GM12878 (cell line): ENCODE measurements around the gene PSMB7. TPM values are rescaled to one million over a fixed set of nuclear protein-coding genes. Genes with fewer than 3 reads are reported as not detected.

Experiments used
- ATAC-seq: fragments of 200-7000 bp; cut with Tn5 transposase; 3 replicates; pipeline ENCODE4 v1.9.1; 2020; ENCODE audit warnings: mild to moderate bottlenecking, moderate library complexity
- BruUV-seq: library from RNA; stranded (reverse); fragments of 400-500 nt; replicated peaks from 2 replicates; lab custom pipeline; 2021; lab: Mats Ljungman, UMichigan
- CTCF ChIA-PET: fragments of 300-600 bp; sonication (Branson Sonifier 250); formaldehyde crosslinking; extraction: SDS; loops from one replicate; lab custom pipeline; 2021; ENCODE audit warnings: inconsistent platforms; lab: Yijun Ruan, JAX
- POLR2A ChIA-PET: fragments of 350-600 bp; formaldehyde crosslinking; extraction: SDS; loops from one replicate; lab custom pipeline; 2021; ENCODE audit warnings: inconsistent platforms; lab: Charles Lee
- RAD21 ChIA-PET: fragments of 300-600 bp; sonication (Branson Sonifier 250); formaldehyde crosslinking; loops from one replicate; lab custom pipeline; 2023; ENCODE audit warnings: antibody characterized with exemption; ENCODE audit not compliant: unreplicated experiment; lab: Charles Lee
- SMC1A ChIA-PET: fragments of 300-600 bp; sonication (Branson Sonifier 250); formaldehyde crosslinking; loops from one replicate; lab custom pipeline; 2023; ENCODE audit not compliant: unreplicated experiment, uncharacterized antibody; lab: Charles Lee
- DNase-seq: peaks from one replicate; pipeline ENCODE4 v3.0.0-alpha.2; 2011; ENCODE audit warnings: low read depth, low spot score
- FAIRE-seq: peaks from 3 replicates; lab custom pipeline; 2011; peaks lifted over from hg19 to GRCh38; lab: Jason Lieb, UNC
- H2AFZ ChIP-seq: 2 replicates; pipeline ENCODE4 v1.6.0; 2011; ENCODE audit warnings: low read depth, low read length, control low read depth; ENCODE audit not compliant: control insufficient read depth
- H3K27ac ChIP-seq: 2 replicates; pipeline ENCODE4 v1.5.1; 2011; ENCODE audit warnings: control low read depth; ENCODE audit not compliant: control insufficient read depth, insufficient read depth
- H3K27me3 ChIP-seq, 2 experiments: replicated peaks in 1 of 2; 2 replicates each; pipeline versions ENCODE4 v1.6.0 to v1.6.1; 2011; ENCODE audit warnings: low read length in 1 of 2; ENCODE audit not compliant: control insufficient read depth in 2 of 2, insufficient read depth in 2 of 2
- H3K36me3 ChIP-seq, 2 experiments: 2 replicates each; pipeline ENCODE4 v1.5.1; 2011; ENCODE audit warnings: low read length in 1 of 2; ENCODE audit not compliant: control insufficient read depth in 2 of 2, insufficient read depth in 2 of 2
- H3K4me1 ChIP-seq: 2 replicates; pipeline ENCODE4 v1.6.1; 2011; ENCODE audit warnings: mild to moderate bottlenecking, low read length, moderate library complexity, mixed read lengths; ENCODE audit not compliant: control insufficient read depth, insufficient read depth
- H3K4me2 ChIP-seq: 2 replicates; pipeline ENCODE4 v1.6.0; 2011; ENCODE audit warnings: control low read depth; ENCODE audit not compliant: control insufficient read depth, insufficient read depth
- H3K4me3 ChIP-seq: fragments of 200-600 bp; sonication (generic); 2 replicates; pipeline ENCODE4 v1.5.1; 2016
- H3K79me2 ChIP-seq: 2 replicates; pipeline ENCODE4 v1.6.0; 2011; ENCODE audit warnings: low read length; ENCODE audit not compliant: control insufficient read depth, insufficient read depth
- H3K9ac ChIP-seq: 2 replicates; pipeline ENCODE4 v1.8.0; 2011; ENCODE audit warnings: low read length, control low read depth, mixed read lengths; ENCODE audit not compliant: control insufficient read depth, insufficient read depth
- H3K9me3 ChIP-seq: replicated peaks from 3 replicates; pipeline ENCODE4 v1.5.1; 2011; ENCODE audit warnings: mild to moderate bottlenecking, low read length; ENCODE audit not compliant: control insufficient read depth, insufficient read depth
- H4K20me1 ChIP-seq: 2 replicates; pipeline ENCODE4 v1.6.0; 2011; ENCODE audit not compliant: control insufficient read depth, insufficient read depth
- BCL3 ChIP-seq: IDR thresholded peaks from 2 replicates; pipeline ENCODE4 v1.6.1; 2011; ENCODE audit warnings: borderline replicate concordance, low read depth, mild to moderate bottlenecking, moderate library complexity, low read length; ENCODE audit not compliant: insufficient read depth, poor library complexity, severe bottlenecking
- CBX3 ChIP-seq: fragments of 200-600 bp; sonication (generic); IDR thresholded peaks from 2 replicates; pipeline ENCODE4 v1.6.1; 2016; ENCODE audit warnings: low read depth, borderline replicate concordance
- CEBPB ChIP-seq, 2 experiments: fragments of 150-350 bp in 1 of 2; IDR thresholded peaks; 2 replicates each; pipeline ENCODE4 v1.6.1; 2012 to 2014; ENCODE audit warnings: low read depth in 2 of 2, low read length in 2 of 2, borderline replicate concordance in 1 of 2, inconsistent platforms in 1 of 2
- PAX5 ChIP-seq: IDR thresholded peaks from 2 replicates; pipeline ENCODE4 v1.6.1; 2011; ENCODE audit warnings: low read depth, low read length, borderline replicate concordance
- RAD21 ChIP-seq: IDR thresholded peaks from 2 replicates; pipeline ENCODE4 v1.6.1; 2011; ENCODE audit warnings: mild to moderate bottlenecking, low read depth, low read length, moderate library complexity; ENCODE audit not compliant: insufficient read depth
- SIX5 ChIP-seq: IDR thresholded peaks from 2 replicates; pipeline ENCODE4 v1.6.1; 2011; ENCODE audit warnings: mild to moderate bottlenecking, low read depth, low read length, moderate library complexity; ENCODE audit not compliant: severe bottlenecking
- WGBS: methylation state at CpG from one replicate; pipeline ENCODE4 v1.1.6; 2016; ENCODE audit warnings: low lambda C conversion rate; ENCODE audit not compliant: insufficient replicate concordance, insufficient coverage; ENCODE audit errors: missing lambda C conversion rate; 5-methylcytosine and 5-hydroxymethylcytosine counted together
- in situ Hi-C: fragments of 300-500 bp; cut with MboI; formaldehyde crosslinking; loops from 9 replicates; pipeline ENCODE4 v1.14.3; 2018; ENCODE audit warnings: mixed read lengths
- intact Hi-C: fragments of 100-400 bp; cut with micrococcal nuclease; formaldehyde crosslinking; loops from one replicate; pipeline ENCODE4 v1.14.2; 2022; ENCODE audit not compliant: unreplicated experiment
- polyA plus RNA-seq, 11 experiments: library from polyadenylated mRNA; depleted of rRNA in 4 of 11; unstranded in 6 of 11; stranded (reverse) in 5 of 11; fragments of >200 nt; fragmentation: Nextera tagmentation in 4 of 11; fragmentation: Illumina TruSeq in 1 of 11; extraction: Ambion mirVana in 4 of 11; extraction: Trizol in 1 of 11; gene quantifications; 1 replicate in 1 of 11; 2 replicates in 10 of 11; pipeline versions ENCODE4 v1.2.1 to v1.2.3, GENCODE V29; 2011 to 2016; ENCODE audit warnings: inconsistent platforms in 2 of 11, missing spikeins in 2 of 11, low read depth in 1 of 11
- total RNA-seq, 4 experiments: library from RNA; depleted of rRNA in 3 of 4; stranded (reverse); fragments of >200 nt in 3 of 4; fragmentation: Illumina TruSeq in 1 of 4; extraction: Trizol in 1 of 4; gene quantifications; 2 replicates each; pipeline versions ENCODE4 v1.2.1 to v1.2.3, GENCODE V29; 2013 to 2021

Gene PSMB7
- total and polyA plus RNA-seq, 10 of the 15 experiments (the other 5 are each of a cell fraction or from before 2014, with no cell fraction given), result 174 to 564 (median 268) TPM

DNA sequence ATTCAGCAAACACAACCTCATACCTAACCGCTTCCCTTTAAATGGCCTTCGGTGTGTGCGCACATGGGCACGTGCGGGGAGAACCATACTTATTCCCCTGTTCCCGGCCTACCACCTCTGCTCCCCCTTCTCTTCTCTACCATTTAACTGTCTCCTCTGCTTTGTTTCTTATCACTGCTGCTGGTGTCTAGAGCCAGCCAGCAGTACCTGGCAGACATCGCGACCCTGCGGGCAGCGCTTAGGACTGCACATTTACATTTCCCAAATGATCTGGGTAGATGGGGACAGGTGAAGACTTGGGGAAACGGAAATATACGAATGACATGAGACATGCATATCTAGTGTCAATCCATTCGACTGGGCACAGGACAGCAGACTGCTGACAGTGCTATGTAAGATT lies 56.6 kb downstream of the PSMB7 start:
- H3K9ac ChIP-seq, result no peak overlapping the region
- H3K79me2 ChIP-seq, result peaks cover 3% of the 10 kb centered on the region
- CTCF ChIA-PET, result no interaction called here
- H4K20me1 ChIP-seq, result 0 out of 2 replicates have a peak, but pooled peaks cover 22% of the 10 kb centered on the region
- H2AFZ ChIP-seq, result no peak overlapping the region
- SMC1A ChIA-PET, result interaction anchor here (1.0 kb wide), 1 partner anchor 232 kb away, joined by 3 read pairs; no protein-coding TSS in a partner anchor
- DNase-seq (no peak), ATAC-seq (no peak), FAIRE-seq (no peak)
- no peak overlapping the region for H3K4me2 ChIP-seq
- RAD21 ChIA-PET, result no interaction called here
- intact Hi-C loops (loop anchor here (10.0 kb wide), 2 partner anchors 234 to 394 kb away; no protein-coding TSS in a partner anchor), in situ Hi-C loops (no loop called here)
- H3K27ac ChIP-seq, result no peak overlapping the region
- POLR2A ChIA-PET, result no interaction called here
- TF ChIP-seq PAX5 (0 out of 2 replicates have a peak, but pooled peaks have one; percentile 8), CBX3 (no peak), CEBPB (IDR thresholded peaks at IDR 0.05; ENCODE audit: borderline replicate concordance in 1 of 2, low read depth in 2 of 2, low read length in 2 of 2) (no peak), RAD21 (no peak), SIX5 (no peak), BCL3 (peak; percentile 15)
- WGBS, result 96% methylated on average over 13 of the region's 13 CpGs
- H3K36me3 ChIP-seq, result peaks cover 14 to 25% of the 10 kb centered on the region in 2 experiments; a peak in 3 of 4 replicates
- H3K9me3 ChIP-seq, result no peaks in the 10 kb centered on the region
- no peak overlapping the region for H3K4me3 ChIP-seq
- BruUV-seq, result no TSS peak
- H3K4me1 ChIP-seq, result no peaks in the 10 kb centered on the region
- no peaks in the 10 kb centered on the region for H3K27me3 ChIP-seq
